ENCODE measurements around the gene COA5.

Gene COA5

GRCh38 chr2:98554116-98554861 lies 54.0 kb downstream of the COA5 start:
- DNase-seq (ENCODE audit: low read depth in 1 of 2, low spot score in 1 of 2), result no peak

GRCh38 chr2:98552499-98553179 lies 55.7 kb downstream of the COA5 start:
- DNase-seq (ENCODE audit: low read depth in 1 of 2, low spot score in 1 of 2), result no peak

- DNase-seq (ENCODE audit: low read depth in 1 of 2, low spot score in 1 of 2), result no peak
These were observed 57.0 kb downstream of the COA5 start for GRCh38 chr2:98551316-98551715.

- no peak for DNase-seq (ENCODE audit: low read depth in 1 of 2, low spot score in 1 of 2)
These were observed 58.1 kb downstream of the COA5 start for GRCh38 chr2:98550165-98550564.
